Cardiac septum (tissue), 1 donor: ENCODE results near the gene PHLDA1. TPM values are rescaled to one million over a fixed set of nuclear protein-coding genes. Genes with fewer than 3 reads are reported as not detected.

Source experiments
- DNase-seq: peaks from one replicate; pipeline ENCODE4 v3.0.0-alpha.2; 2020; ENCODE audit warnings: low spot score
- intact Hi-C: fragments of 100-400 bp; cut with DNase I; formaldehyde crosslinking; loops from one replicate; pipeline ENCODE4 v1.14.0; 2022
- total RNA-seq: library from RNA; stranded (reverse); fragmentation: NEBNext Ultra II Directional; extraction: Animal tissue kit (Norgen Biotek cat#: 25700); gene quantifications from one replicate; pipeline ENCODE4 v1.2.1, GENCODE V29; 2021
- donor health status: DM: no; HTN: no; CAD: no.

PHLDA1 gene
- total RNA-seq, 1 donor from 2014 or later, result 99.4 TPM

GRCh38 chr12:76022506-76022905 is 9.1 kb downstream of the PHLDA1 start:
- intact Hi-C loops, result no loop called here
- DNase-seq, result no peak

GRCh38 chr12:76020731-76021672 is 10.6 kb downstream of the PHLDA1 start:
- DNase-seq, result no peak
- intact Hi-C loops, result no loop called here

GRCh38 chr12:76020281-76020680 is 11.3 kb downstream of the PHLDA1 start:
- intact Hi-C loops, result no loop called here
- no peak for DNase-seq

GRCh38 chr12:76018672-76019071 is 12.9 kb downstream of the PHLDA1 start:
- DNase-seq, result no peak
- intact Hi-C loops, result loop anchor here (5.0 kb wide), 1 partner anchor 41 kb away; no protein-coding TSS in a partner anchor

GRCh38 chr12:76018111-76018510 is 13.5 kb downstream of the PHLDA1 start:
- no peak for DNase-seq
- intact Hi-C loops, result loop anchor here (5.0 kb wide), 1 partner anchor 41 kb away; no protein-coding TSS in a partner anchor

GRCh38 chr12:76014007-76014406 is 17.6 kb downstream of the PHLDA1 start:
- intact Hi-C loops, result no loop called here
- DNase-seq, result no peak

GRCh38 chr12:76013603-76014002 is 18.0 kb downstream of the PHLDA1 start:
- intact Hi-C loops, result no loop called here
- no peak for DNase-seq

GRCh38 chr12:76012644-76013043 is 18.9 kb downstream of the PHLDA1 start:
- no peak for DNase-seq
- intact Hi-C loops, result no loop called here

GRCh38 chr12:76010732-76011458 is 20.7 kb downstream of the PHLDA1 start:
- no peak for DNase-seq
- intact Hi-C loops, result no loop called here

GRCh38 chr12:76008428-76008827 is 23.1 kb downstream of the PHLDA1 start:
- DNase-seq, result no peak
- intact Hi-C loops, result no loop called here

GRCh38 chr12:76007640-76008039 is 23.9 kb downstream of the PHLDA1 start:
- DNase-seq, result no peak
- intact Hi-C loops, result no loop called here

GRCh38 chr12:76006028-76006925 is 25.3 kb downstream of the PHLDA1 start:
- no peak for DNase-seq
- intact Hi-C loops, result no loop called here

- DNase-seq, result no peak
- intact Hi-C loops, result no loop called here
Observed at GRCh38 chr12:76003355-76003638, 28.3 kb downstream of the PHLDA1 start.

- no peak for DNase-seq
- intact Hi-C loops, result no loop called here
Observed at GRCh38 chr12:76002598-76003354, 28.8 kb downstream of the PHLDA1 start.

GRCh38 chr12:75998292-75999063 is 33.1 kb downstream of the PHLDA1 start:
- intact Hi-C loops, result no loop called here
- no peak for DNase-seq

- DNase-seq, result no peak
- intact Hi-C loops, result no loop called here
Observed at GRCh38 chr12:75997658-75998057, 33.9 kb downstream of the PHLDA1 start.

GRCh38 chr12:75996861-75997447 is 34.6 kb downstream of the PHLDA1 start:
- DNase-seq, result no peak

GRCh38 chr12:75995691-75996090 is 35.9 kb downstream of the PHLDA1 start:
- intact Hi-C loops, result no loop called here
- DNase-seq, result no peak

More at GRCh38 chr12:75996861-75997447, 34.6 kb downstream of the PHLDA1 start:
- intact Hi-C loops, result no loop called here
